ENCODE results near the gene MND1.

Gene MND1

DNA sequence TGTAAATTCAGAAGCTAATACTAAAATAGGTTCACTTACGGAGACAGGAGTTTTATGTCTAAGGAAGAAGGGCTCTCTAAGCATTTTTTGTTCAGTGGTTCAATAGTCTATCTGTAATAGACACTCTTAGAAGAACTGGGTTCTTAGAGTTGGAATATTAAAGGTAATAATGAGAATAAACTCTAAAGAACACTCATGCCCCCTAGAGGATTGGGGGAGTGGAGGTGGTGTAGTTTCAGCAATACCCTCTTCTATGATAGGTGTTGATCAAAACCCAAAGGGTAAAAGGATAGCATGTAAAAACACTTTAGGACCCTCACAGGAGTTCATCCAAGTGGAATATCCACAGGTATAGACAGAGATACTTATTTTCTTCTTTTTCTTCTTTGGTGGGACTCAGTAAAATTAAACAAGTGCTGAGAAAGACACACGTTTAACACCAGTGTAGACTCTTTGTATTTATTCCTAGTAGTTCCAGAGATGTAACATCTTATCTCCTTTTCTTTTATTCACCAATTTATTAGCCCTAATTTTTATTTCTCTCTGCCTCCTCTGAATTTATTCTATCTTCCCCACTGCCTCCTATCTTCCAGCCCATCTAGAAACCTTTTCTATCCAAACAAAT is 25.7 kb upstream of the MND1 start:
- H3K4me3 ChIP-seq (ENCODE audit: low read length), result no peak overlapping the region
- TF ChIP-seq, protein P1, sequence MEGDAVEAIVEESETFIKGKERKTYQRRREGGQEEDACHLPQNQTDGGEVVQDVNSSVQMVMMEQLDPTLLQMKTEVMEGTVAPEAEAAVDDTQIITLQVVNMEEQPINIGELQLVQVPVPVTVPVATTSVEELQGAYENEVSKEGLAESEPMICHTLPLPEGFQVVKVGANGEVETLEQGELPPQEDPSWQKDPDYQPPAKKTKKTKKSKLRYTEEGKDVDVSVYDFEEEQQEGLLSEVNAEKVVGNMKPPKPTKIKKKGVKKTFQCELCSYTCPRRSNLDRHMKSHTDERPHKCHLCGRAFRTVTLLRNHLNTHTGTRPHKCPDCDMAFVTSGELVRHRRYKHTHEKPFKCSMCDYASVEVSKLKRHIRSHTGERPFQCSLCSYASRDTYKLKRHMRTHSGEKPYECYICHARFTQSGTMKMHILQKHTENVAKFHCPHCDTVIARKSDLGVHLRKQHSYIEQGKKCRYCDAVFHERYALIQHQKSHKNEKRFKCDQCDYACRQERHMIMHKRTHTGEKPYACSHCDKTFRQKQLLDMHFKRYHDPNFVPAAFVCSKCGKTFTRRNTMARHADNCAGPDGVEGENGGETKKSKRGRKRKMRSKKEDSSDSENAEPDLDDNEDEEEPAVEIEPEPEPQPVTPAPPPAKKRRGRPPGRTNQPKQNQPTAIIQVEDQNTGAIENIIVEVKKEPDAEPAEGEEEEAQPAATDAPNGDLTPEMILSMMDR (IDR thresholded peaks at IDR 0.05; ENCODE audit: insufficient read depth, low read depth, low read length, missing control alignments), result peak; percentile 81
- peak; percentile 61 for DNase-seq (ENCODE audit: low read depth)

DNA sequence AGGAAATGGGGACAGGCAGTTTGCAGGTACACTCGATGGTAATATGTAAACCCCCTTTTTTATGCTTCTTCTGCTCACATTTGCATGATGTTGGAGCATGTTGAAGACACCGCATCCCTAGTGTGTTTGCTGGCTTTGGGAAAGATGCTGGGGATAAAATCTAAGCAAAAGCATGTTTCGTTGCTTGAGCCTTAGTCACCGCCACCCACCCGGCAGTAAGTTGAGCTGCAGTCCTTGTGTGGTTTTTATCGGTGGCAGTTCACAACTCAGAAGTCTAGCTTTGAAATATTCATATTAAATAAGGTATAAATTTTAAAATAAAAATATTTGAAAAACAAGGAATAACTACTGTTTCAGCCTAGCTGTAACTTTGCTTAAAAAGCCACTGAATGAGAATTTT is 21.7 kb upstream of the MND1 start:
- no peak for DNase-seq (ENCODE audit: low read depth)
- H3K4me3 ChIP-seq (ENCODE audit: low read length), result no peak overlapping the region
- TF ChIP-seq, protein P1 (IDR thresholded peaks at IDR 0.05; ENCODE audit: insufficient read depth, low read depth, low read length, missing control alignments), result no peak

DNA sequence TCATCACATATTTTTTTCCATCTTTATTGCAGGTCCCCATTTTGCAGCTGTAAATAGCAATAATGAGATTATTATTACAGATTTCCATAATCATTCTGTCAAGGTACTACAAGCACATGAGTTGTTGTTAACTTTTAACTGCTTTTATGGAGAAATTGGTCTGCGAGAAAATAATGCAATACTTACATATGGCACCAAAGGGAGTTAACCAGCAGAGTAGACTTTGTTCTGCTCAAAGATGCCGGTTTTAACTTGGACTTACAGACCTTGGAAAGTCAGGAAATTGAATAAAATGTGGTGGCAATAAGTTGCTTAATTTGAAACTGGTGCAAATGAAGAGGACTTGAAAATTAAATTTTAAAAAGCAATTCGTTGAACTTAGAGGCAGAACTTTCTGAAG is 20.4 kb upstream of the MND1 start:
- TF ChIP-seq, protein P1 (IDR thresholded peaks at IDR 0.05; ENCODE audit: insufficient read depth, low read depth, low read length, missing control alignments), result no peak
- DNase-seq (ENCODE audit: low read depth), result no peak
- no peak overlapping the region for H3K4me3 ChIP-seq (ENCODE audit: low read length)

DNA sequence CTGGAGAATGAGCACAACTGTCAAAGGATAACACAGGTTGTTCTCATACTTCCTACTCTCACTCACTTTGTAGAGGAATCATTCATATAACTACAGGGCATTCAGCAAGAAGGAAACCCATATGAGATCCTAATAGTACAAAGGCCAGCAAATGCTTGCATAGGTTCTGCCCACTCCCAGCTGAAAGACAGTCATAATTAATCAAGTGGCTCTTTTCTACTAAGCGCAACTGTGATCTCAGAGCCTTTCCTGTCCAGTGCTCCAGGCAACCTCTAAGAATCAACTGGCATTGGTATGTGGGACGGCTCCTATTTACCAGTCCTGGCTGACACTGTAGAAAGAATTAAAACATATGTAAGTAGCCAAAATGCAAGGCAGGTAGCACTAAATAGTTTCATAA is 18.9 kb upstream of the MND1 start:
- H3K4me3 ChIP-seq (ENCODE audit: low read length), result no peak overlapping the region
- DNase-seq (ENCODE audit: low read depth), result peak; percentile 25

DNA sequence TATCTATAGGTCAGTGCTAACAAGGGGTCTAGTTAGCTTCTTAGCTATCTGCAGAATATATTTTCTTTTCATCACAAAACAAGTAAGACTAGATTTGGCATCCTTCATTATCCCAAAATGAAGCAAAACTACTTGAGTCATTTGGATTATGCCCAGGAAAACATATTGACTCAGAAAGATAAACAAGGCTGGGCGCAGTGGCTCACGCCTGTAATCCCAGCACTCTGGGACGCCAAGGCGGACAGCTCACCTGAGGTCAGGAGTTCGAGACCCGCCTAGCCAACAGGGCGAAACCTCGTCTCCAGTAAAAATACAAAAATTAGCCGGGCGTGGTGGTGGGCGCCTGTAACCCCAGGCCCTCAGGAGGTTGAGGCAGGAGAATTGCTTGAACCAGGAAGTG is 18.0 kb upstream of the MND1 start:
- no peak overlapping the region for H3K4me3 ChIP-seq (ENCODE audit: low read length)
- DNase-seq (ENCODE audit: low read depth), result peak; percentile 84
- TF ChIP-seq, protein P1 (IDR thresholded peaks at IDR 0.05; ENCODE audit: insufficient read depth, low read depth, low read length, missing control alignments), result no peak

More for the DNA sequence above, 18.9 kb upstream of the MND1 start:
- TF ChIP-seq, protein P1 (IDR thresholded peaks at IDR 0.05; ENCODE audit: insufficient read depth, low read depth, low read length, missing control alignments), result no peak

DNA sequence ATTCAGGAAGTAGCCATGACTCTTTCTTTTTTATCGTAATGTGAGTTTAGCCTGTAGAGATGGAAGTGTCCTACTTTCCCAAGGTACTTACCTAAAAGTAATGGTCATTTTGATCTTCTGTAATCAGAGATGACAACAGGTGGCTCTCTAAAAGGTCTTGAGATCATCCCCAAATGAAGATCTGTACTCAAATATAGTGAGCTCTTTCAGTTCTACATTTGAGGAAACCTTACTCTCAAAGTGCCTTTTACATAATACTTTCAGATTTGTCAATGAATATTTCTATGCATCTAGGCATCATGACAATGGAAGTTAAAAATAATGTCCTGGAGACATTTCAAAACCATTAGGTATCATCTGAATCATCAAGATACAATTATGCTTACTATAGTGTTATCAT is 17.2 kb upstream of the MND1 start:
- H3K4me3 ChIP-seq (ENCODE audit: low read length), result no peak overlapping the region
- TF ChIP-seq, protein P1 (IDR thresholded peaks at IDR 0.05; ENCODE audit: insufficient read depth, low read depth, low read length, missing control alignments), result no peak
- DNase-seq (ENCODE audit: low read depth), result no peak

DNA sequence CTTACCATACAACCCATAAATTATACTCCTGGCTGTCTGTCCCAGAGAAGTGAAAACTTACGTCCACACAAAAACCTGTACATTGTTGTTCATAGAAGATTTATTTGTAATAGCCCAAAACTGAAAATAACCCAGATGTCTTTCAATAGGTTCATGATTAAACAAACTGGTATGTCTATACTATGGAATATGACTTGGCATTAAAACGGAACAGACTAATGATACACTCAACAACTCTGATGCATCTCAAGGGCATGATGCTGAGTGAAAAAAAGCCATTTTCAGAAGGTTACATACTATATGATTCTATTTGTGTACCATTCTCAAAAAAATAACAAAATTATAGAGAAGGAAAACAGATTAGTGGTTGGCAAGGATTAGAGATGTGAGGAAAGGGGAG is 11.6 kb upstream of the MND1 start:
- TF ChIP-seq, protein P1 (IDR thresholded peaks at IDR 0.05; ENCODE audit: insufficient read depth, low read depth, low read length, missing control alignments), result no peak
- DNase-seq (ENCODE audit: low read depth), result peak; percentile 40

More for the DNA sequence above, 11.6 kb upstream of the MND1 start:
- H3K4me3 ChIP-seq (ENCODE audit: low read length), result no peak overlapping the region

Data from epithelial cell of esophagus (primary cell).